Breast epithelium (tissue), 3 donors: ENCODE data around the gene TBC1D2B.

Experiments
- CTCF ChIP-seq, 3 donors: fragments of 450-650 bp; IDR thresholded peaks; one replicate each; pipeline ENCODE4 v1.5.1; 2016 to 2017; ENCODE audit warnings: antibody characterized with exemption in 3 of 3, mild to moderate bottlenecking in 3 of 3, moderate library complexity in 3 of 3
- POLR2AphosphoS5 ChIP-seq, 3 donors: sonication (generic); formaldehyde crosslinking; IDR thresholded peaks; one replicate each; pipeline ENCODE4 v1.6.1; 2017; ENCODE audit warnings: antibody characterized with exemption in 3 of 3

GRCh38 chr15:77991029-77991406 is 86.5 kb downstream of the TBC1D2B start:
- TF ChIP-seq POLR2AphosphoS5 (IDR thresholded peaks at IDR 0.05) = no peak
- no peak for TF ChIP-seq CTCF (IDR thresholded peaks at IDR 0.05)
